A549 (cell line): ENCODE data around the gene ACBD4. TPM values are rescaled to one million over a fixed set of nuclear protein-coding genes. Genes with fewer than 3 reads are reported as not detected.

Experiments
- ATAC-seq, 2 experiments: fragments of 200-7000 bp in 1 of 2; fragments of >200 bp in 1 of 2; cut with Nextera tagmentation in 1 of 2; cut with Tn5 transposase in 1 of 2; 3 replicates each; pipeline versions ENCODE4 v1.8.0 to v1.9.1; 2018 to 2020; ENCODE audit warnings: mild to moderate bottlenecking in 1 of 2, moderate library complexity in 1 of 2
- CTCF ChIA-PET: fragments of 300-600 bp; sonication (Branson Sonifier 250); formaldehyde crosslinking; extraction: SDS; loops from one replicate; lab custom pipeline; 2021; ENCODE audit warnings: antibody characterized with exemption, inconsistent platforms; lab: Yijun Ruan, JAX
- POLR2A ChIA-PET: fragments of 350-600 bp; formaldehyde crosslinking; extraction: SDS; loops from one replicate; lab custom pipeline; 2021; ENCODE audit warnings: antibody characterized with exemption, inconsistent platforms; lab: Yijun Ruan, JAX
- DNase-seq, 2 experiments: peaks; one replicate each; pipeline versions ENCODE4 v3.0.0 to v3.0.0-alpha.2; 2011 to 2016; ENCODE audit warnings: low read depth in 1 of 2, low spot score in 1 of 2
- FAIRE-seq: peaks from 2 replicates; lab custom pipeline; 2011; peaks lifted over from hg19 to GRCh38; lab: Jason Lieb, UNC
- H3K27ac ChIP-seq, 2 experiments: fragments of >200 bp; sonication (Bioruptor Twin); formaldehyde crosslinking; 3 replicates each; pipeline ENCODE4 v1.5.1; 2016 to 2017
- H3K4me1 ChIP-seq: fragments of >200 bp; sonication (Bioruptor Twin); formaldehyde crosslinking; 3 replicates; pipeline ENCODE4 v1.6.1; 2016
- H3K4me2 ChIP-seq: fragments of >200 bp; sonication (Bioruptor Twin); formaldehyde crosslinking; 3 replicates; pipeline ENCODE4 v1.6.1; 2016
- H3K4me3 ChIP-seq: fragments of >200 bp; sonication (Bioruptor Twin); formaldehyde crosslinking; 3 replicates; pipeline ENCODE4 v1.5.1; 2016
- H3K9me3 ChIP-seq: fragments of >200 bp; sonication (Bioruptor Twin); formaldehyde crosslinking; 3 replicates; pipeline ENCODE4 v1.6.1; 2016
- BHLHE40 ChIP-seq: IDR thresholded peaks from 2 replicates; pipeline ENCODE4 v1.6.1; 2012; ENCODE audit warnings: low read depth, low read length, inconsistent platforms
- CBX2 ChIP-seq: fragments of 200-600 bp; sonication (generic); IDR thresholded peaks from 2 replicates; pipeline ENCODE4 v1.6.1; 2016; ENCODE audit warnings: low read depth, mild to moderate bottlenecking, borderline replicate concordance
- CBX8 ChIP-seq: fragments of 200-600 bp; sonication (generic); IDR thresholded peaks from 2 replicates; pipeline ENCODE4 v1.6.1; 2016
- CEBPB ChIP-seq, 2 experiments: fragments of >200 bp in 1 of 2; sonication (Bioruptor Twin) in 1 of 2; formaldehyde crosslinking in 1 of 2; IDR thresholded peaks; 2 replicates each; pipeline ENCODE4 v1.6.1; 2012 to 2016
- CHD2 ChIP-seq: fragments of 150-350 bp; IDR thresholded peaks from 2 replicates; pipeline ENCODE4 v1.6.1; 2014; ENCODE audit warnings: low read length; ENCODE audit not compliant: partially characterized antibody
- EHF ChIP-seq: fragments of 250-450 bp; sonication (Bioruptor Pico); IDR thresholded peaks from 2 replicates; pipeline ENCODE4 v1.5.0; 2020; ENCODE audit warnings: mild to moderate bottlenecking
- FOXS1 ChIP-seq: fragments of 250-450 bp; sonication (Bioruptor Pico); IDR thresholded peaks from 2 replicates; pipeline ENCODE4 v1.5.0; 2020; ENCODE audit warnings: mild to moderate bottlenecking, moderate library complexity
- GATA3 ChIP-seq: IDR thresholded peaks from 2 replicates; pipeline ENCODE4 v1.6.1; 2012; ENCODE audit warnings: borderline replicate concordance
- HDAC2 ChIP-seq: fragments of 200-600 bp; sonication (generic); IDR thresholded peaks from 2 replicates; pipeline ENCODE4 v1.6.1; 2016
- HES2 ChIP-seq: fragments of >200 bp; sonication (Bioruptor Twin); formaldehyde crosslinking; IDR thresholded peaks from 2 replicates; pipeline ENCODE4 v1.6.1; 2016
- HEYL ChIP-seq: fragments of 250-450 bp; sonication (Bioruptor Pico); IDR thresholded peaks from 2 replicates; pipeline ENCODE4 v1.8.0; 2021; ENCODE audit warnings: mild to moderate bottlenecking, moderate library complexity
- HOXB13 ChIP-seq: fragments of 250-450 bp; sonication (Bioruptor Pico); IDR thresholded peaks from 2 replicates; pipeline ENCODE4 v1.5.0; 2020; ENCODE audit warnings: low read depth, mild to moderate bottlenecking, moderate library complexity
- HOXB5 ChIP-seq: fragments of 250-450 bp; sonication (Bioruptor Pico); IDR thresholded peaks from 2 replicates; pipeline ENCODE4 v1.5.0; 2020; ENCODE audit warnings: mild to moderate bottlenecking, moderate library complexity
- JUN ChIP-seq, 2 experiments: fragments of >200 bp; sonication (Bioruptor Twin); formaldehyde crosslinking; IDR thresholded peaks; 2 replicates in 1 of 2; 3 replicates in 1 of 2; pipeline ENCODE4 v1.6.1; 2016 to 2017
- JUNB ChIP-seq: fragments of >200 bp; sonication (Bioruptor Twin); formaldehyde crosslinking; IDR thresholded peaks from 2 replicates; pipeline ENCODE4 v1.6.1; 2016
- KDM1A ChIP-seq: fragments of 200-600 bp; sonication (generic); IDR thresholded peaks from 2 replicates; pipeline ENCODE4 v1.6.1; 2016; ENCODE audit warnings: low read depth, mild to moderate bottlenecking
- KDM5A ChIP-seq: fragments of 200-600 bp; sonication (generic); IDR thresholded peaks from 2 replicates; pipeline ENCODE4 v1.6.1; 2016; ENCODE audit warnings: antibody characterized with exemption, mild to moderate bottlenecking
- MAFK ChIP-seq: fragments of 450-650 bp; IDR thresholded peaks from 2 replicates; pipeline ENCODE4 v1.6.1; 2014; ENCODE audit not compliant: partially characterized antibody
- NPAS2 ChIP-seq: fragments of 250-450 bp; sonication (Bioruptor Pico); IDR thresholded peaks from 2 replicates; pipeline ENCODE4 v1.8.0; 2022; ENCODE audit warnings: mild to moderate bottlenecking, moderate library complexity, borderline replicate concordance
- NR3C1 ChIP-seq: fragments of >200 bp; sonication (Bioruptor Twin); formaldehyde crosslinking; IDR thresholded peaks from 3 replicates; pipeline ENCODE4 v1.6.1; 2017
- PHF8 ChIP-seq: fragments of 200-600 bp; sonication (generic); IDR thresholded peaks from 2 replicates; pipeline ENCODE4 v1.6.1; 2016; ENCODE audit warnings: low read depth, mild to moderate bottlenecking, antibody characterized with exemption, moderate library complexity, borderline replicate concordance
- POLR2A ChIP-seq: IDR thresholded peaks from 2 replicates; pipeline ENCODE4 v1.6.1; 2012; ENCODE audit warnings: mild to moderate bottlenecking, low read length
- POLR2AphosphoS2 ChIP-seq: conservative IDR thresholded peaks from 2 replicates; pipeline ENCODE4 v1.6.1; 2012; ENCODE audit warnings: low read length, improper control_type of control experiment, inconsistent platforms
- RARB ChIP-seq: fragments of 250-450 bp; sonication (Bioruptor Pico); IDR thresholded peaks from 2 replicates; pipeline ENCODE4 v1.8.0; 2021; ENCODE audit warnings: mild to moderate bottlenecking, moderate library complexity
- RFX5 ChIP-seq: fragments of 450-650 bp; IDR thresholded peaks from 2 replicates; pipeline ENCODE4 v1.7.1; 2014; ENCODE audit warnings: antibody characterized with exemption, mild to moderate bottlenecking, moderate library complexity
- TFCP2L1 ChIP-seq: fragments of 250-450 bp; sonication (Bioruptor Pico); IDR thresholded peaks from 2 replicates; pipeline ENCODE4 v1.5.0; 2021; ENCODE audit warnings: mild to moderate bottlenecking
- ZFP36 ChIP-seq: fragments of 450-650 bp; IDR thresholded peaks from 2 replicates; pipeline ENCODE4 v1.6.1; 2014; ENCODE audit warnings: borderline replicate concordance; ENCODE audit not compliant: partially characterized antibody
- ZNF302 ChIP-seq: fragments of 250-450 bp; sonication (Bioruptor Pico); IDR thresholded peaks from 2 replicates; pipeline ENCODE4 v1.9.0; 2021; ENCODE audit warnings: inconsistent platforms, mild to moderate bottlenecking, moderate library complexity
- WGBS: methylation state at CpG from one replicate; pipeline ENCODE4 v1.1.6; 2017; ENCODE audit errors: missing lambda C conversion rate; 5-methylcytosine and 5-hydroxymethylcytosine counted together
- polyA plus RNA-seq, 4 experiments: library from polyadenylated mRNA; depleted of rRNA in 3 of 4; stranded (reverse); fragments of >200 nt; fragmentation: RNase III in 1 of 4; extraction: RNeasy Plus Mini Kit Qiagen cat#74134 plus additional on column Dnase treatment in 1 of 4; gene quantifications; 2 replicates in 3 of 4; 3 replicates in 1 of 4; pipeline ENCODE4 v1.2.3, GENCODE V29; 2011 to 2017
- TF ChIP-seq, protein P1 (sequence below): fragments of >200 bp; sonication (Bioruptor Twin); formaldehyde crosslinking; IDR thresholded peaks from 3 replicates; pipeline ENCODE4 v1.5.1; 2016
- TF ChIP-seq, protein P2 (sequence below): IDR thresholded peaks from 2 replicates; pipeline ENCODE4 v1.6.1; 2012

ACBD4 gene
- polyA plus RNA-seq, 2 of the 4 experiments (the other 2 are of a cell fraction), result 11.4 to 13.7 TPM

GRCh38 chr17:45128331-45128730 is 7.2 kb upstream of the ACBD4 start:
- peaks cover 77% of the 10 kb centered on the region for H3K4me1 ChIP-seq
- POLR2A ChIA-PET, result interaction anchor here (2.3 kb wide), 1 partner anchor 67 kb away, joined by 8 read pairs; the partner anchor contains the start of gene NMT1
- CTCF ChIA-PET, result interaction anchor here (1.0 to 20.1 kb wide), 10 partner anchors 12 to 217 kb away, joined by 3 to 742 read pairs (median 105); partner anchors contain the start of genes HEXIM1 and HEXIM2
- 50% methylated on average over 5 of the region's 5 CpGs for WGBS
- peak overlapping the region; percentile 90 for H3K4me2 ChIP-seq
- H3K4me3 ChIP-seq, result peak overlapping the region; percentile 98; the same call in 2 of the 3 replicates
- FAIRE-seq (no peak), DNase-seq (no peak), ATAC-seq (no peak)
- H3K27ac ChIP-seq, result peak overlapping the region; percentile 95 to 99
- no peaks in the 10 kb centered on the region for H3K9me3 ChIP-seq
- TF ChIP-seq HDAC2 (no peak), POLR2A (0 out of 2 replicates have a peak, but pooled peaks have one; percentile 2), JUNB (no peak), ZNF302 (0 out of 2 replicates have a peak, but pooled peaks have one; percentile 28), HOXB5 (0 out of 2 replicates have a peak, but pooled peaks have one; percentile 49), HOXB13 (CRISPR knock-in tag) (peak; percentile 60; the same call in 1 of the 2 replicates)
- TF ChIP-seq, protein P1, sequence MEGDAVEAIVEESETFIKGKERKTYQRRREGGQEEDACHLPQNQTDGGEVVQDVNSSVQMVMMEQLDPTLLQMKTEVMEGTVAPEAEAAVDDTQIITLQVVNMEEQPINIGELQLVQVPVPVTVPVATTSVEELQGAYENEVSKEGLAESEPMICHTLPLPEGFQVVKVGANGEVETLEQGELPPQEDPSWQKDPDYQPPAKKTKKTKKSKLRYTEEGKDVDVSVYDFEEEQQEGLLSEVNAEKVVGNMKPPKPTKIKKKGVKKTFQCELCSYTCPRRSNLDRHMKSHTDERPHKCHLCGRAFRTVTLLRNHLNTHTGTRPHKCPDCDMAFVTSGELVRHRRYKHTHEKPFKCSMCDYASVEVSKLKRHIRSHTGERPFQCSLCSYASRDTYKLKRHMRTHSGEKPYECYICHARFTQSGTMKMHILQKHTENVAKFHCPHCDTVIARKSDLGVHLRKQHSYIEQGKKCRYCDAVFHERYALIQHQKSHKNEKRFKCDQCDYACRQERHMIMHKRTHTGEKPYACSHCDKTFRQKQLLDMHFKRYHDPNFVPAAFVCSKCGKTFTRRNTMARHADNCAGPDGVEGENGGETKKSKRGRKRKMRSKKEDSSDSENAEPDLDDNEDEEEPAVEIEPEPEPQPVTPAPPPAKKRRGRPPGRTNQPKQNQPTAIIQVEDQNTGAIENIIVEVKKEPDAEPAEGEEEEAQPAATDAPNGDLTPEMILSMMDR, result no peak

DNA sequence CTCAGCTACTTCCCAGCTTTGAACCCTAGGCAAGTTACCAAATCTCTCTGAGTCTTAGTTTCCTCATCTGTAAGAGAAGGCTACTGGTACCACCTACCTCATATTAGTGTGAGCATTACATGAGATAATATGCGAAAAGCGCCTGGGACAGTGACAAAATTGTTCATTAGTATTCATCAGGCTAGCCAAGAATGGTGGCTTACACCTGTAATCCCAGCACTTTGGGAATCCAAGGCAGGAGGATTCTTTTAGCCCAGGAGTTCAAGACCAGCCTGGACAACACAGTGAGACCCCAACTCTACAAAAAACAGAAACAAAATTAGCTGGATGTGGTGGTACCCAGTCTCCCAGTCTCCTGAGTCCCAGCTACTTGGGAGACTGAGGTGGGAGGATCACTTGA is 6.5 kb upstream of the ACBD4 start:
- no peak for FAIRE-seq
- peak overlapping the region; percentile 90 for H3K4me2 ChIP-seq
- TF ChIP-seq ZFP36, result no peak
- TF ChIP-seq NR3C1, result no peak
- no peak for TF ChIP-seq TFCP2L1 (CRISPR knock-in tag)
- TF ChIP-seq RFX5, result no peak
- TF ChIP-seq MAFK, result no peak
- TF ChIP-seq, protein P2, sequence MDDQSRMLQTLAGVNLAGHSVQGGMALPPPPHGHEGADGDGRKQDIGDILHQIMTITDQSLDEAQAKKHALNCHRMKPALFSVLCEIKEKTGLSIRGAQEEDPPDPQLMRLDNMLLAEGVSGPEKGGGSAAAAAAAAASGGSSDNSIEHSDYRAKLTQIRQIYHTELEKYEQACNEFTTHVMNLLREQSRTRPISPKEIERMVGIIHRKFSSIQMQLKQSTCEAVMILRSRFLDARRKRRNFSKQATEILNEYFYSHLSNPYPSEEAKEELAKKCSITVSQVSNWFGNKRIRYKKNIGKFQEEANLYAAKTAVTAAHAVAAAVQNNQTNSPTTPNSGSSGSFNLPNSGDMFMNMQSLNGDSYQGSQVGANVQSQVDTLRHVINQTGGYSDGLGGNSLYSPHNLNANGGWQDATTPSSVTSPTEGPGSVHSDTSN, result no peak
- TF ChIP-seq, all 56 proteins: peak for 0
- ChIA-PET CTCF (interaction anchor here (0.7 to 20.1 kb wide), 12 partner anchors 12 to 218 kb away, joined by 3 to 742 read pairs (median 6); partner anchors contain the start of genes HEXIM1 and HEXIM2), POLR2A (no interaction called here)
- peaks cover 71% of the 10 kb centered on the region for H3K4me1 ChIP-seq
- 0 out of 3 replicates have a peak overlapping the region, but pooled peaks have one; percentile 98 for H3K4me3 ChIP-seq
- ATAC-seq (no peak), DNase-seq (no peak)
- 96% methylated on average over 2 of the region's 2 CpGs for WGBS
- H3K27ac ChIP-seq, result peak overlapping the region; percentile 95 to 99
- H3K9me3 ChIP-seq, result no peaks in the 10 kb centered on the region

DNA sequence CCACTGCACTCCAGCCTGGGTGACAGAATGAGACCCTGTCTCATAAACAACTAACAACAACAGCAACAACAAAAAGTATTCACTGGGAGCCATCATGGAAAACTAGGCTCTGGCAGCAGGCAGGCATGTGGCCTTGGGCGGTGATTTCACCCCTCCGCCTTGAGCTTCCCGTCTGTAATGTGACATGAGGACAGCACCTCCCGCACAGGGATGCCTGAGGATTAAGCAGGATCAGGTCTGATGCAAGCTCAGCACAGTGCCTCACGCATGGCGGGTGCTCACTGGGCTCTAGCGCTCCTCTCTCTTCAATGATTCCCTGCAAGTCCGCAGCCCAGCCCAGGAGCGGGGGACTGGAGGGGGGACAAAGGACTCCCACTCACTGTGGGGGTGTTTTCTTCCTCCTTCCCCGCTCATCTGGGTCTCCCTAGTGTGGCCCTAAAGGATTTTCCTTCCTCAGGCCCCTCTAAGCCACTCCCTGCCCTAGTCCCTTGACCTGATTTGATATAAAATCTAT is 6.0 kb upstream of the ACBD4 start:
- DNase-seq (peak in 1 of 2 experiments; percentile 77), ATAC-seq (no peak), FAIRE-seq (no peak)
- Histone ChIP-seq H3K4me3 (peak overlapping the region; percentile 98; the same call in 2 of the 3 replicates), H3K9me3 (no peaks in the 10 kb centered on the region), H3K27ac (peak overlapping the region; percentile 95 to 99), H3K4me2 (peak overlapping the region; percentile 90), H3K4me1 (peaks cover 66% of the 10 kb centered on the region)
- 48% methylated on average over 10 of the region's 10 CpGs for WGBS
- ChIA-PET CTCF (interaction anchor here (0.7 to 20.1 kb wide), 12 partner anchors 13 to 218 kb away, joined by 3 to 742 read pairs (median 6); partner anchors contain the start of genes HEXIM1 and HEXIM2), POLR2A (interaction anchor here (1.0 kb wide), 1 partner anchor 17 kb away, joined by 4 read pairs; no protein-coding TSS in a partner anchor)
- TF ChIP-seq, protein P2, result no peak
- no peak for TF ChIP-seq CBX8
- no peak for TF ChIP-seq HEYL
- 0 out of 5 replicates have a peak, but pooled peaks of 1 of the 2 experiments have one; percentile 27 for TF ChIP-seq JUN (IDR thresholded peaks at IDR 0.05)
- no peak for TF ChIP-seq CEBPB (IDR thresholded peaks at IDR 0.05)
- no peak for TF ChIP-seq NPAS2
- no peak for TF ChIP-seq RARB (CRISPR knock-in tag)
- TF ChIP-seq KDM5A, result no peak
- TF ChIP-seq CBX2, result no peak
- no peak for TF ChIP-seq NR3C1
- no peak for TF ChIP-seq ZFP36
- peak; percentile 57 for TF ChIP-seq MAFK
- TF ChIP-seq HOXB13 (CRISPR knock-in tag), result peak; percentile 48; the same call in 1 of the 2 replicates
- TF ChIP-seq EHF (CRISPR knock-in tag), result no peak
- no peak for TF ChIP-seq HES2
- TF ChIP-seq KDM1A, result no peak
- TF ChIP-seq GATA3, result no peak
- TF ChIP-seq HOXB5, result peak; percentile 59; the same call in 1 of the 2 replicates
- TF ChIP-seq CHD2, result no peak
- no peak for TF ChIP-seq POLR2AphosphoS2
- TF ChIP-seq BHLHE40, result no peak
- TF ChIP-seq TFCP2L1 (CRISPR knock-in tag), result no peak
- TF ChIP-seq ZNF302, result 0 out of 2 replicates have a peak, but pooled peaks have one; percentile 52
- TF ChIP-seq FOXS1 (CRISPR knock-in tag), result no peak
- TF ChIP-seq PHF8, result no peak
